DMS53 treated with DMSO at 0.1 percent for 48 hours (cell line): Measurements from ENCODE around the gene OVCA2.
A peak's percentile ranks its signal among the peaks of the same experiment; 100 is the strongest.

Experiments used
- DNase-seq: peaks from one replicate; lab custom pipeline; 2025; ENCODE audit not compliant: unreplicated experiment; lab: John Stamatoyannopoulos, UW

Gene OVCA2

DNA sequence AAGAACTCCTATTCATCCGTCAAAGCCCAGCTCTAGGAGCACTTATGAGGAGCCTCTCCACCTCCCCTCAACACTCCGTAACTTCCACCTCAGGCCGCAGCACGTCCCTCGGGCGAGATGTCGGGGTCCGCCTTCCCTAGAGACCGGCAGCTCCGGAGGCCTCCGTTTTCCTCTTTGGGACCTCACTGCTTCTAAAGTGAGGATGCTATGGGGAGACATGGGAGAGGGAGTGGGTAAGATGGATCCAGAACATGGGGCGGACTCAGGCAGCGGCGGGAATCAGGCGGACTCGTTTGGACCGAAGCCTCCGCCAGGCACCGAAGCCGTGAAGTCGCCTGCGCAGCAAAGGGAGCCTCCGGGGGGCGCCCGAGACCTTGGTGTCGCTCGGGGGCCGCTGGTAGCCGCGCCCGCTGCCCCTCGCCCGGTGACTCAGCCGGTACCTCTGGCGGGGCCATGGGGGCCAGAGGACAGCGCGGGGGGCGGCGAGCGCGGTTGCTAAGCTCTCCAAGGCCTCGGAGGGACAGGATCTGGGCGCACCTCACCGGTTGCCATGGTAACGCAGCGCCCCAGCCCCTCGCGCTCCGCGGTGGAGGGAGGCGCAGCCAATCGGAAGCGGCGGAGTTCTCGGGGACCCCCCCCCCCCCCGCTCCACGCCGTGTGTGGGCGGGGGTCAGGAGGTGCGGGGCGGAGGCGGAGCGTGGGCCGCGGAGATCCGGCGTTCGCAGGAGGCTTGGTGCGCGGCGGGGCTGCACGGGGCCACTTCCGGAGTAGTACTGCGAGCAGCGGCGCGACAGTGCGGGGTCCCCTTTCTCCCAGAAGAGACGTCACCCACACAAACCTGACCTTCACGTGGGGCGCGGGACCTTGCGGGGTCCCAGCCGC is 11.8 kb downstream of the OVCA2 start:
- peak; percentile 12 for DNase-seq

DNA sequence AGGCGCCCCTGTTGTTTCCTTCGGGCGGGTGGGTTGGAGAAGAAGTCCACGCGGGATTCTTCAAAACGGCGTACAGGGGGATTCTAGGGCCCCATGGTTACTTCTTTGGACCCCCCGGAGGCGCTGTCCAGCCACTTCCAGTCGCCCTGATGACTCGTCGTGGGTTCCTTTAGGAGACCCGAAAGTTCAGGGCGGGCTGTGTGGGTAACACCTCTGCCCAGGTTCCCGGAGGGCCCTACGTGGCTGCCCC is 12.4 kb downstream of the OVCA2 start:
- DNase-seq, result no peak

DNA sequence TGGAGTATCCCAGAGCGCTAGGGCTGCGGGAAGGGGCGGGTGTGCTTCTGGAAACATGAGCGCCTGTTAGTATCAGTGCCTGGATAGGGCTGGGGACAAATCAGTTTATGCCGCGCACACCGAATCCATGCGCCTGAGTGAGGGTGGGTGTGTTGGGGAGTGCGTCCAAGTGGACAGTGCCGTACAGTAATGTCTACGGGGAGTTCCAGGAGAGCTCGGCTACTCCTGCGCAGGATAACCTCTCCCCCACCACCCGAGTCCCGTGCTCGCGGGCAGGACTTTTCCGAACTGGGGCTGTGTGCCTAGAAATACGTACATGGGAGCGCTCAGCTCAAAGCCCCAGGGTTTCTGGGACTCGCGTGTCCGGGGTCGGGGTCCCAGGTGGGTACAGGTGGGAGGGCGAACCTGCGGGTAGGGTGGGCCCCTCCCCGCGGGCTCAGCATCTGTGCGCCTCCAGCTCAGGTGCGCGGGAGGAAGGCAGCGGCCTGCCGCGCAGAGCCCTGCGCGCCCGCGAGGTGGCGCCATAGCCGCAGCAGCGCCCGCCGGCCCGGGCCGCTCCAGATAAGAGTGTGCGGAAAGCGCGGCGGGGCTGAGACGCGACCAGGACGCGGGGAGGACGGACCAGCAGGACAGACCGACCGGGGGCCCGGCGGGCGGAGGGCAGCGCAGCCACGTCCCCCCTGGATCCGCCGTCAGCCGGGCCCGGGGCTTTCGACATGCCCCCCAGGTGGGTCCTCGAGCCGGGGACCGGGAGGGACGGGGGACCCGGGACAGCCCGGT is 12.9 kb downstream of the OVCA2 start, which contains the start of gene HIC1:
Gene HIC1, plus strand, starts transcription at position 592 of the 780 bp plus-strand sequence. CDS start 1,588 bp downstream, outside the sequence.
- DNase-seq, result peak; percentile 61

DNA sequence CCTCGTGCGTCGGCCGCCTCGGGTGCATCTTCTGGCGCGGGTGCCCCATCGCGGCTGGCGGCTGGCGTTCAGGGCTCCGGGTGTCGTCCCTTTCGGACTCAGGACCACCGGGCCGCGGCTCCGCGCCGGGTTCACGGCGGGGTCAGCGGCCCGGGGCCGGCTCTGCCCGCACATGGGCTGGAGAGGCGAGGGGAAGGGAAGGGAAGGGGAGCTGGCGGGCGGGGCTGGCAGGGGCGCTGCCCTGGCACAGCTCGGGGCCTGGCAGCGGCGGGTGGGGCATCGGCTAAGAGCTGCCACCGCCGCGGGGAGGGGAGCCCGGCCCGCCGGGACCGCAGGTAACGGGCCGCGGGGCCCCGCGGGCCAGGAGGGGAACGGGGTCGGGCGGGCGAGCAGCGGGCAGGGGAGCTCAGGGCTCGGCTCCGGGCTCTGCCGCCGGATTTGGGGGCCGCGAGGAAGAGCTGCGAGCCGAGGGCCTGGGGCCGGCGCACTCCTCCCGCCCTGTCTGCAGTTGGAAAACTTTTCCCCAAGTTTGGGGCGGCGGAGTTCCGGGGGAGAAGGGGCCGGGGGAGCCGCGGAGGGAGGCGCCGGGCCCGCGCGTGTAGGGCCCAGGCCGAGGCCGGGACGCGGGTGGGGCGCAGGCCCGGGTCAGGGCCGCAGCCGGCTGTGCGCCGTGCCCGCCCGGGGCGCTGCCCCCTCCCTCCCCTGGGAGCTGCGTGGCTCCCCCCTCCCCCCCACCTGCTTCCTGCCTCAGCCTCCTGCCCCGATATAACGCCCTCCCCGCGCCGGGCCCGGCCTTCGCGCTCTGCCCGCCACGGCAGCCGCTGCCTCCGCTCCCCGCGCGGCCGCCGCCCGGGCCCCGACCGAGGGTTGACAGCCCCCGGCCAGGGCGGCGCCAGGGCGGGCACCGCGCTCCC is 13.7 kb downstream of the OVCA2 start:
- no peak for DNase-seq

DNA sequence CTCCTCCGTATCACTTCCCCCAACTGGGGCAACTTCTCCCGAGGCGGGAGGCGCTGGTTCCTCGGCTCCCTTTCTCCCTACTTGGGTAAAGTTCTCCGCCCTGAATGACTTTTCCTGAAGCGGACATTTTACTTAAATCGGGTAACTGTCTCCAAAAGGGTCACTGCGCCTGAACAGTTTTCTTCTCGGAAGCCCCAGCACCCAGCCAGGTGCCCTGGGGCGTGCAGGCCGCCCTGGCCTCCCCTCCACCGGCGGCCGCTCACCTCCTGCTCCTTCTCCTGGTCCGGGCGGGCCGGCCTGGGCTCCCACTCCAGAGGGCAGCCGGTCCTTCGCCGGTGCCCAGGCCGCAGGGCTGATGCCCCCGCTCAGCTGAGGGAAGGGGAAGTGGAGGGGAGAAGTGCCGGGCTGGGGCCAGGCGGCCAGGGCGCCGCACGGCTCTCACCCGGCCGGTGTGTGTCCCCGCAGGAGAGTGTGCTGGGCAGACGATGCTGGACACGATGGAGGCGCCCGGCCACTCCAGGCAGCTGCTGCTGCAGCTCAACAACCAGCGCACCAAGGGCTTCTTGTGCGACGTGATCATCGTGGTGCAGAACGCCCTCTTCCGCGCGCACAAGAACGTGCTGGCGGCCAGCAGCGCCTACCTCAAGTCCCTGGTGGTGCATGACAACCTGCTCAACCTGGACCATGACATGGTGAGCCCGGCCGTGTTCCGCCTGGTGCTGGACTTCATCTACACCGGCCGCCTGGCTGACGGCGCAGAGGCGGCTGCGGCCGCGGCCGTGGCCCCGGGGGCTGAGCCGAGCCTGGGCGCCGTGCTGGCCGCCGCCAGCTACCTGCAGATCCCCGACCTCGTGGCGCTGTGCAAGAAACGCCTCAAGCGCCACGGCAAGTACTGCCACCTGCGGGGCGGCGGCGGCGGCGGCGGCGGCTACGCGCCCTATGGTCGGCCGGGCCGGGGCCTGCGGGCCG is 14.7 kb downstream of the OVCA2 start:
- peak; percentile 30 for DNase-seq

DNA sequence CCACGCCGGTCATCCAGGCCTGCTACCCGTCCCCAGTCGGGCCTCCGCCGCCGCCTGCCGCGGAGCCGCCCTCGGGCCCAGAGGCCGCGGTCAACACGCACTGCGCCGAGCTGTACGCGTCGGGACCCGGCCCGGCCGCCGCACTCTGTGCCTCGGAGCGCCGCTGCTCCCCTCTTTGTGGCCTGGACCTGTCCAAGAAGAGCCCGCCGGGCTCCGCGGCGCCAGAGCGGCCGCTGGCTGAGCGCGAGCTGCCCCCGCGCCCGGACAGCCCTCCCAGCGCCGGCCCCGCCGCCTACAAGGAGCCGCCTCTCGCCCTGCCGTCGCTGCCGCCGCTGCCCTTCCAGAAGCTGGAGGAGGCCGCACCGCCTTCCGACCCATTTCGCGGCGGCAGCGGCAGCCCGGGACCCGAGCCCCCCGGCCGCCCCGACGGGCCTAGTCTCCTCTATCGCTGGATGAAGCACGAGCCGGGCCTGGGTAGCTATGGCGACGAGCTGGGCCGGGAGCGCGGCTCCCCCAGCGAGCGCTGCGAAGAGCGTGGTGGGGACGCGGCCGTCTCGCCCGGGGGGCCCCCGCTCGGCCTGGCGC is 15.4 kb downstream of the OVCA2 start:
- DNase-seq, result no peak

DNA sequence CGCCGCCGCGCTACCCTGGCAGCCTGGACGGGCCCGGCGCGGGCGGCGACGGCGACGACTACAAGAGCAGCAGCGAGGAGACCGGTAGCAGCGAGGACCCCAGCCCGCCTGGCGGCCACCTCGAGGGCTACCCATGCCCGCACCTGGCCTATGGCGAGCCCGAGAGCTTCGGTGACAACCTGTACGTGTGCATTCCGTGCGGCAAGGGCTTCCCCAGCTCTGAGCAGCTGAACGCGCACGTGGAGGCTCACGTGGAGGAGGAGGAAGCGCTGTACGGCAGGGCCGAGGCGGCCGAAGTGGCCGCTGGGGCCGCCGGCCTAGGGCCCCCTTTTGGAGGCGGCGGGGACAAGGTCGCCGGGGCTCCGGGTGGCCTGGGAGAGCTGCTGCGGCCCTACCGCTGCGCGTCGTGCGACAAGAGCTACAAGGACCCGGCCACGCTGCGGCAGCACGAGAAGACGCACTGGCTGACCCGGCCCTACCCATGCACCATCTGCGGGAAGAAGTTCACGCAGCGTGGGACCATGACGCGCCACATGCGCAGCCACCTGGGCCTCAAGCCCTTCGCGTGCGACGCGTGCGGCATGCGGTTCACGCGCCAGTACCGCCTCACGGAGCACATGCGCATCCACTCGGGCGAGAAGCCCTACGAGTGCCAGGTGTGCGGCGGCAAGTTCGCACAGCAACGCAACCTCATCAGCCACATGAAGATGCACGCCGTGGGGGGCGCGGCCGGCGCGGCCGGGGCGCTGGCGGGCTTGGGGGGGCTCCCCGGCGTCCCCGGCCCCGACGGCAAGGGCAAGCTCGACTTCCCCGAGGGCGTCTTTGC is 16.2 kb downstream of the OVCA2 start:
- no peak for DNase-seq

DNA sequence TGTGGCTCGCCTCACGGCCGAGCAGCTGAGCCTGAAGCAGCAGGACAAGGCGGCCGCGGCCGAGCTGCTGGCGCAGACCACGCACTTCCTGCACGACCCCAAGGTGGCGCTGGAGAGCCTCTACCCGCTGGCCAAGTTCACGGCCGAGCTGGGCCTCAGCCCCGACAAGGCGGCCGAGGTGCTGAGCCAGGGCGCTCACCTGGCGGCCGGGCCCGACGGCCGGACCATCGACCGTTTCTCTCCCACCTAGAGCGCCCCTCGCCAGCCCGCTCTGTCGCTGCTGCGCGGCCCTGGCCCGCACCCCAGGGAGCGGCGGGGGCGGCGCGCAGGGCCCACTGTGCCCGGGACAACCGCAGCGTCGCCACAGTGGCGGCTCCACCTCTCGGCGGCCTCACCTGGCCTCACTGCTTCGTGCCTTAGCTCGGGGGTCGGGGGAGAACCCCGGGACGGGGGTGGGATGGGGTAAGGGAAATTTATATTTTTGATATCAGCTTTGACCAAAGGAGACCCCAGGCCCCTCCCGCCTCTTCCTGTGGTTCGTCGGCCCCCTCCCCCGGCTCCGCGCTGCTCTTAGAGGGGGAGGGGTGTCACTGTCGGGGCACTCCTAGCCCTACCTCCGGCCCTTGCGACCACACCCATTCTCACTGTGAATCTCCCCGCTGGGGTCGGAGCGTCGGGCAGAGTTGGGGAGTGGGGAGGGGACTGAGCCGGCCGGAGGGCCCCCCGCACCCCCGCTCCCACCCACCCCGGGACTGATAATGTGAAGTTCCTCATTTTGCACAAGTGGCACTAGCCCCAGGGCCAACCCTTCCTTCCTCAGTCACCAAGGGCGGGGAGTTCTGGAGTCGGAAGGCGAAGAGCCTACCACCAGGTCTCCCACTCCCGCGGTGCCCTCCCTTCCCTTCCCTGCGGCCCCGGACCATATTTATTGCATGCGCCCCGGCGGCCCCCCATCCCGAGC is 17.0 kb downstream of the OVCA2 start:
- peak; percentile 11 for DNase-seq

DNA sequence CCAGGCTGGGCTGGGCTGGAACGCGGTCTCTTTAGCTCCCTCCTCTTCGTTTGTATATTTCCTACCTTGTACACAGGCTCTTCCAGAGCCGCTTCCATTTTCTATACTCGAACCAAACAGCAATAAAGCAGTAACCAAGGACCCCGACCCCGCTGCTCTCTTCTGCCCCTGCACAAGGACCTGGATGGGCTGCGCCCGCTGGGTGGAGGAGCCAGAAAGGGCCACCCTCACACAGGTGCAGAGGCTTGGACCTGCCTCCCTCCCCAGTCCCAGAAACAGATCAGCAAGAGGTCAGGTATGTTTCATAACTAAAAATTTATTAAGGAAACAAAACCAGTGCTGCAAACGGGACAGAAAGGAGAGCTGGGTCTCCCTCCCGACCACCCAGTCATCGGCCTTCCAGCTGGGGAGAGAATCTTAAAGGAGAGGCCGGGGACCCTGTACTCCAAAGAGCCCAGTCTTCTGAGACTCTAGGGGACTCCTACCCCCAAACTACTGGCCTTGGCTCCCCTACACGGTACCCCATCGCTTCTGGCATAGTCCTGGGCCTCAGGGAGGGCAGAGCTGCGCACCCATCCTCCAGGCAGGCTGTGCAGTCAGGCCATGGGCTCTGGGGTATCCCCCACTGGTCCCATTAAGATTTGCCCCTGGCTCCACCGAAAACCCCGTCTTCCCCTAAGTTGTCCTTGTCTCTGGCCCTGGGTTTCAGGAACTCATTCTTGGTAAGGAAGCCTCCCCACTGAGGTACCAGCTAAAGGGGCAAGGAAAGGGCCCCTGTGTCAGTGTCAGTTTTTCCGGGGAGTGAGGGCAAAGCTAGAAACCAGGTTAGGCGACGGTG is 17.9 kb downstream of the OVCA2 start:
- no peak for DNase-seq

DNA sequence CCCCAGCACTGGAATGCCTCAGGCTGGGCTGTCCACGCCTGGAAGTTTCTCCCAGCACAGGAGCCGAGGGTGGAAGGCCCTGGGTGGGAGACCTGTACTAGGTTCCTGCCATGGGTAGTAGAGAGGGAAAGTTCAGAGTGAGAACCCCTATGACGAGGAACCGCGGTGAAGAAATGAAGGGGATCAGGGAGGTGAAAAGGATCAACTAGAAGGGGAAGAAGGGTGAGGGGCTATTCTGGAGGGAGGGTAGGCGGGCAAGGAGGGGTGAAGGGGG is 18.5 kb downstream of the OVCA2 start:
- DNase-seq, result no peak

DNA sequence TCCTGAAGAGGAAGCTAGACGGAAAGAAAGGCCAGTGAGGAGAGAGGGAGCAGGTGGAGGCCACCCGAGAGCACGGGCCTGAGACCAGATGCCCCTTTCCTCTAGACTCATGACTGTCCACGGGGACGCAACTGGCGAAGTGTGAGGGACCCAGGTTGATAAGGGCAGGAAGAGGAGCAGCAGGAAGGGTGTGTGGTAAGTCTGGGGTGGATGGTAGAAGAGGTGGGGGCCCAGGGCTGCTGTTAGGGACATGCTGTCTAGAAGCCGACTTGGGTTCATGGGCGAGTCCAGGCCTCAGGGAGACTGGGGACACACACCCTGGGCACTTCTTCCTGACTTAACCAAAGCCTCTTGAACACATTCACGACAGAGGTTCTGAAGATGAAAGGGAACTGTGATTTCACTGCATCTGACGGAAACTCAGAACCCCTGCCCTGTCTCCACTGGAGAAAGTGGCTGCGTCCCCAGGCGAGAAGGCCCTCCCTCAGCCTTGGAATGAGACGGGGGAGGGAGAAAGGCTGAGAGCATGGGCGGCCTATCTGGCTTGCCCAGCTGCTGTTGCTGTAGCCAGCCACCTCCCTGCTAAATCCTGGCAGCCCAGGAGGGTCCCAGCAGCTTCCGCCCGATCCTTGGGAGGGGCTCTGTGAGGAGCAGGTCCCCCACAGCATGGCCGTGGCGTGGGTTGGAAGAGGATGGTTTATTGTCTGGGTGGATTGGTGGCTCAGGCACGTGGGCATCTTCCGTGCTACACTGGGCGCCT is 19.0 kb downstream of the OVCA2 start:
- no peak for DNase-seq

DNA sequence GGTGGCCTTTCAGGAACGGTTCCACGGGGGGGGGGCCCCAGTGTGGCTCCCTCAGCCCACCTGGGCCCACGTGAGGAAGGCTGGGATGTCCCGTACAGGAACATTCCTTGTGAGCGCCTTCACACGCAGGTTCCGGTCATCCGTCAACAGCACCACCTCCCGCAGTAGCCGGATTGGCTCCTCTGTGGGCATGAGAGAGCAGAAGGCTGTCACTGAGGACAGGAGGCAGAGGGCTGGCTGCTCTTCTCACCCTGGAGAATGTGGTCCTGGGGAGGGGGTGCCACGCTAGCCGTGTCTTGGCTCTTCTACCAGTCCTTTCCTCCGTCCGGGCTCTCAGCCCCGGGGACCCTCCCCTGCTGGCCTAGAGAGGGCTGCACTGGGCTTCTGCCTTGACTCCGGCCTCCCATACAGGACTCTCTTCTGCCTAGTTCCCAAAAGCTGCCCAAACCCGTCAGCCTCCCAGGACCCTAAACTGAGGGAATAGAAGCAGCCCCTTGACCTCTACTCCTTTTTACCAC is 19.7 kb downstream of the OVCA2 start:
- no peak for DNase-seq

DNA sequence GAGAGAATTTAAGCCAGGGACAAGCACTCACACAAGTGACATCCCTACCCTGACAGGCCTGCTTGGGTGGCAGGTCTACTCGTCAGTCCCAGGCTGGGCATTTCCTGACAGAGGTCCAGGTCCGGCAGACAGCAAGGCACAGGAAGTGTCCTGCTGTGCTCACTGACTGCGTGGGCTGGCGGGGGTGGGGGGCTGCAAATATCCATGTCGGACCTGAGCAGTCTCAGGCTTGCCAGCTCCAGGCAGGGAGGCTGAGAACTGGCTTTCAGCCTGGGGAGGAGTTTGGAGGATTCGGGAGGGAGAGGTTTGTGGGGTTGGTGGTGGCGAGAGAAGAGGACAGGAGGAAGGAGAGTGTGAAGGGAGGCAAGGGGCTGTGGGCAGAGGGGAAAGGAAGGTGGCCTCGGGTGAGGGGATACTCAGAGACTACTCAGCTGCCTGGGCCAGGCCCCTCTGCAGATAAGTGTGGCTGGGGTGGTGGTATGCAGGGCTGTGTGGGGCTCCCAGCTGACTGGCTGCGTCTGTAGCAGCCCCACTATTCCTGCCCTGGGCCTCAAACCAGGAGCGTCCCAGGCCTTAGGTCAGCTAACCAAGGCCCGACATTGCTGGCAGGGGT is 20.9 kb downstream of the OVCA2 start:
- no peak for DNase-seq

DNA sequence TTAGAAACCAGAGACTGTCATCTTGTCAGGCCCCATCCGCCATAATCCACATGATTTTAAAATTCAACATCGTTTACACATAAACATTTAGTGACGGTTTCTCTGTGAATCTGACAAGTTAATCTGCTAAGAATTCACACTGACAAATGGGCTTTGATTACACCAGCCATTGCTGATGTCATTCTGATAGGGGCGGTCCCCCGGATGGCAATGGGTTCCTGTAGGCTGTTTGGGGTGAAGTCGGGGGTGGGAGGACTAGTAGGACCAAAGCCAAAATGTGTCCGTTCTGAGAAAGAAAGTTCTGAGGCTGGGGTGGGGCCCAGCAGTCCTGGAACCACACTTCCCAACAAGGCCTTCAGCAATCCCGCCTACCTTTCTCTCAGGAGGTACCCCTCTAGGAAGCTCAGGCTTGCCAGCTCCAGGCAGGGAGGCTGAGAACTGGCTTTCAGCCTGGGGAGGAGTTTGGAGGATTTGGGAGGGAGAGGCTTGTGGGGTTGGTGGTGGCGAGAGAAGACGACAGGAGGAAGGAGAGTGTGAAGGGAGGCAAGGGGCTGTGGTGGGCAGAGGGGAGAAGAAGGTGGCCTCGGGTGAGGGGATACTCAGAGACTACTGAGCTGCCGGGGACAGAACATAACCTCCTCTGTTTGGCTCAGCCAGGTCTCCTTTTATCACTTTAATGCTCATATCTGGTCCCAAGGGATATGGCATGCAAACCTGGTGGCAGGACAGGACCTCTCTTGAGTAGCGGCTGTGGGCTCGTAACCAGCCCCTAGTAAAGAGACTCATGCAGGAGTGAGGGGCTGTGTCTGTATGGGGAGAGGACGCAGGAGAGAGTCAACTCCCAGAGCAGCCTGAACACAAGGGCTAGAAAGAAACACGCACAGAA is 21.7 kb downstream of the OVCA2 start:
- no peak for DNase-seq

DNA sequence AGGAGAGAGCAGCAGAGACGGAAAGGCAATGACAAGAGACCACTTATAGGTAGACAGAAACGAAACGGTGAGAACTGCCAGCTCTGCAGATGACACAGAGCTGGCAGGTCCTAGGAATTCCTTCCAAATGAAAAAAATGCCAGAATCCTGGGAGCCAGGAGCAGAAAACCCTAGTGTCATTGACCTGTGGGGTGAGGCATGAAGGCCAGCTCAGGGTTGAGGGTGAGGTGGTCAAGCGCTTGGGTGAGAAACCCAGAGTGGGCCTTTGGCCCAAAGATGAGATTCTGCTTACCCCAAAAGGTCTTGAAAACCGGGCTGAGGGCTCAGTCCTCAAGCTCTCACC is 22.3 kb downstream of the OVCA2 start:
- DNase-seq, result no peak
